Liver (tissue), 9 donors: ENCODE results near the gene ODC1. TPM values are rescaled to one million over a fixed set of nuclear protein-coding genes. Genes with fewer than 3 reads are reported as not detected.

ENCODE experiments used
- DNase-seq: peaks from one replicate; pipeline ENCODE4 v3.0.0-alpha.2; 2017; ENCODE audit warnings: low spot score
- H3K27ac ChIP-seq, 2 donors: one replicate each; pipeline ENCODE4 v1.7.0; 2013; ENCODE audit warnings: inconsistent platforms in 2 of 2, low read length in 2 of 2, control low read depth in 1 of 2, low read depth in 1 of 2, mild to moderate bottlenecking in 1 of 2
- H3K27me3 ChIP-seq, 4 donors: one replicate each; pipeline versions ENCODE4 v1.6.1 to v1.7.0; 2013; ENCODE audit warnings: low read length in 3 of 4, inconsistent platforms in 1 of 4, mild to moderate bottlenecking in 1 of 4, moderate library complexity in 1 of 4; ENCODE audit not compliant: control insufficient read depth in 4 of 4, insufficient read depth in 4 of 4
- H3K36me3 ChIP-seq, 4 donors: one replicate each; pipeline versions ENCODE4 v1.6.1 to v1.7.0; 2013; ENCODE audit warnings: low read length in 3 of 4, mild to moderate bottlenecking in 3 of 4, low read depth in 1 of 4, moderate library complexity in 1 of 4; ENCODE audit not compliant: control insufficient read depth in 4 of 4, insufficient read depth in 3 of 4
- H3K4me1 ChIP-seq, 4 donors: one replicate each; pipeline versions ENCODE4 v1.6.1 to v1.7.0; 2013; ENCODE audit warnings: low read length in 3 of 4, mild to moderate bottlenecking in 3 of 4, moderate library complexity in 1 of 4; ENCODE audit not compliant: control insufficient read depth in 4 of 4, insufficient read depth in 4 of 4
- H3K4me3 ChIP-seq, 3 donors: one replicate each; pipeline versions ENCODE4 v1.6.1 to v1.7.0; 2013; ENCODE audit warnings: low read length in 3 of 3, control low read depth in 1 of 3, low read depth in 1 of 3, mild to moderate bottlenecking in 1 of 3
- H3K9ac ChIP-seq, 2 donors: one replicate each; pipeline ENCODE4 v1.7.0; 2013; ENCODE audit warnings: low read length in 2 of 2, mild to moderate bottlenecking in 2 of 2, moderate library complexity in 2 of 2, control low read depth in 1 of 2, low read depth in 1 of 2
- H3K9me3 ChIP-seq, 4 donors: one replicate each; pipeline versions ENCODE4 v1.6.1 to v1.7.0; 2013; ENCODE audit warnings: low read length in 3 of 4; ENCODE audit not compliant: control insufficient read depth in 4 of 4
- EGR1 ChIP-seq, 2 donors: IDR thresholded peaks; 2 replicates each; pipeline ENCODE4 v1.6.1; 2016 to 2018; ENCODE audit warnings: antibody characterized with exemption in 2 of 2, low read depth in 2 of 2
- FOXA1 ChIP-seq: IDR thresholded peaks from 2 replicates; pipeline ENCODE4 v1.6.1; 2016; ENCODE audit warnings: antibody characterized with exemption
- FOXA2 ChIP-seq: IDR thresholded peaks from 2 replicates; pipeline ENCODE4 v1.6.1; 2016; ENCODE audit warnings: antibody characterized with exemption
- GABPA ChIP-seq, 2 donors: IDR thresholded peaks in 1 of 2; conservative IDR thresholded peaks in 1 of 2; 2 replicates each; pipeline ENCODE4 v1.6.1; 2016; ENCODE audit warnings: antibody characterized with exemption in 2 of 2, mild to moderate bottlenecking in 1 of 2, moderate library complexity in 1 of 2
- HNF4G ChIP-seq: IDR thresholded peaks from 2 replicates; pipeline ENCODE4 v1.6.1; 2016; ENCODE audit warnings: antibody characterized with exemption
- JUND ChIP-seq, 2 donors: IDR thresholded peaks; 2 replicates each; pipeline ENCODE4 v1.6.1; 2016; ENCODE audit warnings: antibody characterized with exemption in 2 of 2
- NR2F2 ChIP-seq: IDR thresholded peaks from 2 replicates; pipeline ENCODE4 v1.6.1; 2016; ENCODE audit warnings: antibody characterized with exemption
- RAD21 ChIP-seq, 2 donors: IDR thresholded peaks; 2 replicates each; pipeline ENCODE4 v1.6.1; 2016; ENCODE audit warnings: antibody characterized with exemption in 2 of 2, mild to moderate bottlenecking in 2 of 2
- SP1 ChIP-seq: IDR thresholded peaks from 2 replicates; pipeline ENCODE4 v1.6.1; 2018; ENCODE audit warnings: antibody characterized with exemption, mild to moderate bottlenecking
- TAF1 ChIP-seq: conservative IDR thresholded peaks from 2 replicates; pipeline ENCODE4 v1.6.1; 2016; ENCODE audit warnings: antibody characterized with exemption, mild to moderate bottlenecking
- ZBTB33 ChIP-seq: IDR thresholded peaks from 2 replicates; pipeline ENCODE4 v1.6.1; 2016; ENCODE audit warnings: antibody characterized with exemption
- WGBS: extraction: QIAGEN DNeasy Blood & Tissue Kit; methylation state at CpG from one replicate; pipeline ENCODE4 v1.1.7; 2013; 5-methylcytosine and 5-hydroxymethylcytosine counted together
- polyA plus RNA-seq, 2 donors: library from polyadenylated mRNA; stranded (reverse) in 1 of 2; unstranded in 1 of 2; fragments of 200-250 nt in 1 of 2; fragments of >200 nt in 1 of 2; fragmentation: Nextera tagmentation in 1 of 2; extraction: Ambion mirVana in 1 of 2; gene quantifications; one replicate each; pipeline versions ENCODE4 v1.2.1 to v1.2.3, GENCODE V29; 2013 to 2015
- total RNA-seq, 2 donors: library from RNA; depleted of rRNA; stranded (reverse); fragments of >200 nt; gene quantifications; one replicate each; pipeline ENCODE4 v1.2.3, GENCODE V29; 2014
- TF ChIP-seq, protein P1 (sequence below): IDR thresholded peaks from 2 replicates; pipeline ENCODE4 v1.6.1; 2016; ENCODE audit warnings: antibody characterized with exemption
- TF ChIP-seq, protein P2 (sequence below): IDR thresholded peaks from 2 replicates; pipeline ENCODE4 v1.6.1; 2016; ENCODE audit warnings: antibody characterized with exemption
- TF ChIP-seq, protein P3 (sequence below): fragments of 150-350 bp; IDR thresholded peaks from 2 replicates; pipeline ENCODE4 v1.5.1; 2017; ENCODE audit warnings: improper control_type of control experiment, low read depth, low read length; ENCODE audit not compliant: missing input control
- donor health status: healthy.
- donor health status: healthy.
- donor health status: healthy.
- donor health status: healthy.
- donor health status: healthy.

Gene ODC1
- total and polyA plus RNA-seq, 4 donors: 8.3 to 75.8 (median 48.1) TPM

- Histone ChIP-seq H3K36me3 (no peaks in the 10 kb centered on the region), H3K4me3 (no peak overlapping the region), H3K9me3 (no peaks in the 10 kb centered on the region), H3K27me3 (no peaks in the 10 kb centered on the region), H3K4me1 (no peaks in the 10 kb centered on the region), H3K27ac (no peak overlapping the region), H3K9ac (no peak overlapping the region)
- TF ChIP-seq, protein P1, sequence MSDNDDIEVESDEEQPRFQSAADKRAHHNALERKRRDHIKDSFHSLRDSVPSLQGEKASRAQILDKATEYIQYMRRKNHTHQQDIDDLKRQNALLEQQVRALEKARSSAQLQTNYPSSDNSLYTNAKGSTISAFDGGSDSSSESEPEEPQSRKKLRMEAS: no peak
- TF ChIP-seq SP1 (no peak), JUND (IDR thresholded peaks at IDR 0.05) (no peak), NR2F2 (no peak), FOXA1 (no peak), GABPA (IDR thresholded peaks at IDR 0.05 in 1 of 2, conservative IDR thresholded peaks at IDR 0.05 in 1 of 2) (no peak), ZBTB33 (no peak)
- TF ChIP-seq, protein P2, sequence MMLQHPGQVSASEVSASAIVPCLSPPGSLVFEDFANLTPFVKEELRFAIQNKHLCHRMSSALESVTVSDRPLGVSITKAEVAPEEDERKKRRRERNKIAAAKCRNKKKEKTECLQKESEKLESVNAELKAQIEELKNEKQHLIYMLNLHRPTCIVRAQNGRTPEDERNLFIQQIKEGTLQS: no peak
- 92% methylated on average over 21 of the region's 21 CpGs for WGBS
- DNase-seq: no peak
Observed at GRCh38 chr2:10475221-10475722, 27.1 kb upstream of the ODC1 start.

- DNase-seq: no peak
- Histone ChIP-seq H3K36me3 (no peaks in the 10 kb centered on the region), H3K9me3 (no peaks in the 10 kb centered on the region), H3K9ac (no peak overlapping the region), H3K4me1 (no peaks in the 10 kb centered on the region), H3K27me3 (no peaks in the 10 kb centered on the region), H3K27ac (no peak overlapping the region), H3K4me3 (no peak overlapping the region)
- TF ChIP-seq GABPA (IDR thresholded peaks at IDR 0.05 in 1 of 2, conservative IDR thresholded peaks at IDR 0.05 in 1 of 2): no peak
- no peak for TF ChIP-seq TAF1
- TF ChIP-seq EGR1 (IDR thresholded peaks at IDR 0.05; ENCODE audit: low read depth in 2 of 2): no peak
- no peak for TF ChIP-seq SP1
- TF ChIP-seq HNF4G: no peak
- TF ChIP-seq, protein P1: no peak
- no peak for TF ChIP-seq NR2F2
- TF ChIP-seq FOXA2: no peak
- no peak for TF ChIP-seq RAD21 (IDR thresholded peaks at IDR 0.05)
- TF ChIP-seq, protein P3, sequence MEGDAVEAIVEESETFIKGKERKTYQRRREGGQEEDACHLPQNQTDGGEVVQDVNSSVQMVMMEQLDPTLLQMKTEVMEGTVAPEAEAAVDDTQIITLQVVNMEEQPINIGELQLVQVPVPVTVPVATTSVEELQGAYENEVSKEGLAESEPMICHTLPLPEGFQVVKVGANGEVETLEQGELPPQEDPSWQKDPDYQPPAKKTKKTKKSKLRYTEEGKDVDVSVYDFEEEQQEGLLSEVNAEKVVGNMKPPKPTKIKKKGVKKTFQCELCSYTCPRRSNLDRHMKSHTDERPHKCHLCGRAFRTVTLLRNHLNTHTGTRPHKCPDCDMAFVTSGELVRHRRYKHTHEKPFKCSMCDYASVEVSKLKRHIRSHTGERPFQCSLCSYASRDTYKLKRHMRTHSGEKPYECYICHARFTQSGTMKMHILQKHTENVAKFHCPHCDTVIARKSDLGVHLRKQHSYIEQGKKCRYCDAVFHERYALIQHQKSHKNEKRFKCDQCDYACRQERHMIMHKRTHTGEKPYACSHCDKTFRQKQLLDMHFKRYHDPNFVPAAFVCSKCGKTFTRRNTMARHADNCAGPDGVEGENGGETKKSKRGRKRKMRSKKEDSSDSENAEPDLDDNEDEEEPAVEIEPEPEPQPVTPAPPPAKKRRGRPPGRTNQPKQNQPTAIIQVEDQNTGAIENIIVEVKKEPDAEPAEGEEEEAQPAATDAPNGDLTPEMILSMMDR: no peak
- WGBS: 83% methylated on average over 5 of the region's 5 CpGs
Observed at GRCh38 chr2:10473121-10473756, 25.1 kb upstream of the ODC1 start.
